OCI-LY1 (cell line): Measurements from ENCODE around the gene EN1.

Source experiments
- H2AFZ ChIP-seq: fragments of 200-600 bp; sonication (generic), shearing (Covaris generic); 2 replicates; pipeline ENCODE4 v1.6.0; 2014; ENCODE audit warnings: antibody characterized with exemption, mild to moderate bottlenecking, low read length
- H3F3A ChIP-seq: fragments of 200-600 bp; sonication (generic), shearing (Covaris generic); 2 replicates; pipeline ENCODE4 v1.6.0; 2014; ENCODE audit warnings: mild to moderate bottlenecking, antibody characterized with exemption, low read length, moderate library complexity; ENCODE audit not compliant: insufficient read depth
- H3K27ac ChIP-seq: fragments of 200-600 bp; sonication (generic); 2 replicates; pipeline ENCODE4 v1.5.1; 2014; ENCODE audit warnings: low read length, mixed run types, mild to moderate bottlenecking, low read depth; ENCODE audit not compliant: poor library complexity, severe bottlenecking
- H3K27me3 ChIP-seq: fragments of 200-600 bp; sonication (generic); 2 replicates; pipeline ENCODE4 v1.6.0; 2014; ENCODE audit warnings: antibody characterized with exemption, mild to moderate bottlenecking, low read length, moderate library complexity; ENCODE audit not compliant: insufficient read depth
- H3K36me3 ChIP-seq: fragments of 200-600 bp; sonication (generic); 2 replicates; pipeline ENCODE4 v1.6.1; 2014; ENCODE audit warnings: mild to moderate bottlenecking, antibody characterized with exemption, low read length, moderate library complexity, mixed read lengths; ENCODE audit not compliant: insufficient read depth
- H3K4me1 ChIP-seq: fragments of 200-600 bp; sonication (generic); 2 replicates; pipeline ENCODE4 v1.5.1; 2014; ENCODE audit warnings: mild to moderate bottlenecking, low read length, moderate library complexity; ENCODE audit not compliant: insufficient read depth, severe bottlenecking
- H3K4me2 ChIP-seq: fragments of 200-600 bp; sonication (generic), shearing (Covaris generic); 2 replicates; pipeline ENCODE4 v1.6.1; 2014; ENCODE audit warnings: low read length
- H3K4me3 ChIP-seq: fragments of 200-600 bp; sonication (generic); 2 replicates; pipeline ENCODE4 v1.5.1; 2014; ENCODE audit warnings: low read length, low read depth, mild to moderate bottlenecking, mixed read lengths; ENCODE audit not compliant: poor library complexity, severe bottlenecking
- H3K79me2 ChIP-seq: fragments of 200-600 bp; shearing (Covaris generic); 2 replicates; pipeline ENCODE4 v1.6.1; 2016; ENCODE audit warnings: mixed run types, low read length, mixed read lengths; ENCODE audit not compliant: insufficient read depth
- H3K9ac ChIP-seq: fragments of 200-600 bp; sonication (generic), shearing (Covaris generic); 2 replicates; pipeline ENCODE4 v1.6.1; 2014; ENCODE audit warnings: mild to moderate bottlenecking, low read length, mixed read lengths
- H3K9me2 ChIP-seq: fragments of 200-600 bp; sonication (generic), shearing (Covaris generic); 2 replicates; pipeline ENCODE4 v1.6.1; 2014; ENCODE audit warnings: low read depth, mild to moderate bottlenecking, low read length, mixed read lengths
- H3K9me3 ChIP-seq: fragments of 200-600 bp; shearing (Covaris generic); 2 replicates; pipeline ENCODE4 v1.6.1; 2014; ENCODE audit warnings: low read length, mixed read lengths
- H4K20me1 ChIP-seq: fragments of 200-600 bp; sonication (generic), shearing (Covaris generic); 2 replicates; pipeline ENCODE4 v1.6.0; 2016; ENCODE audit warnings: mild to moderate bottlenecking, low read length; ENCODE audit not compliant: insufficient read depth
- CTCF ChIP-seq: fragments of 200-600 bp; sonication (generic), shearing (Covaris generic); IDR thresholded peaks from 2 replicates; pipeline ENCODE4 v1.5.1; 2017; ENCODE audit warnings: mild to moderate bottlenecking, antibody characterized with exemption, low read length, moderate library complexity, mixed read lengths
- EZH2 ChIP-seq: fragments of 200-600 bp; sonication (generic), shearing (Covaris generic); IDR thresholded peaks from 2 replicates; pipeline ENCODE4 v1.8.0; 2017; ENCODE audit warnings: borderline replicate concordance, mixed run types, mild to moderate bottlenecking, antibody characterized with exemption, low read length, moderate library complexity, mixed read lengths

The EN1 gene

GRCh38 chr2:118833716-118834439 lies 13.6 kb downstream of the EN1 start:
- no peaks in the 10 kb centered on the region for H3K9me2 ChIP-seq
- no peaks in the 10 kb centered on the region; the same call in 1 of the 2 replicates for H3K27me3 ChIP-seq
- no peaks in the 10 kb centered on the region for H3K36me3 ChIP-seq
- H3K4me2 ChIP-seq, result no peak overlapping the region
- H4K20me1 ChIP-seq, result no peaks in the 10 kb centered on the region
- no peaks in the 10 kb centered on the region for H3K4me1 ChIP-seq
- H3K9ac ChIP-seq, result no peak overlapping the region
- H3F3A ChIP-seq, result no peaks in the 10 kb centered on the region
- H3K4me3 ChIP-seq, result no peak overlapping the region
- no peak overlapping the region for H3K27ac ChIP-seq
- no peaks in the 10 kb centered on the region for H3K79me2 ChIP-seq
- no peak overlapping the region for H2AFZ ChIP-seq
- no peak for TF ChIP-seq CTCF
- no peak for TF ChIP-seq EZH2
- no peaks in the 10 kb centered on the region for H3K9me3 ChIP-seq

- TF ChIP-seq CTCF, result no peak
- TF ChIP-seq EZH2, result no peak
- Histone ChIP-seq H3F3A (no peaks in the 10 kb centered on the region), H4K20me1 (no peaks in the 10 kb centered on the region), H3K9me3 (no peaks in the 10 kb centered on the region), H3K79me2 (no peaks in the 10 kb centered on the region), H3K4me1 (no peaks in the 10 kb centered on the region), H3K27me3 (no peaks in the 10 kb centered on the region; the same call in 1 of the 2 replicates), H3K27ac (no peak overlapping the region), H3K9ac (no peak overlapping the region), H2AFZ (no peak overlapping the region), H3K36me3 (no peaks in the 10 kb centered on the region), H3K4me3 (no peak overlapping the region), H3K9me2 (no peaks in the 10 kb centered on the region), H3K4me2 (no peak overlapping the region)
Observed at GRCh38 chr2:118832791-118833715, 14.4 kb downstream of the EN1 start.

GRCh38 chr2:118832071-118832790 lies 15.2 kb downstream of the EN1 start:
- no peaks in the 10 kb centered on the region for H3K9me3 ChIP-seq
- H3K4me3 ChIP-seq, result no peak overlapping the region
- H2AFZ ChIP-seq, result no peak overlapping the region
- H3K27me3 ChIP-seq, result no peaks in the 10 kb centered on the region; the same call in 1 of the 2 replicates
- H3K9me2 ChIP-seq, result no peaks in the 10 kb centered on the region
- H3K9ac ChIP-seq, result no peak overlapping the region
- no peak for TF ChIP-seq EZH2
- no peak for TF ChIP-seq CTCF
- no peaks in the 10 kb centered on the region for H4K20me1 ChIP-seq
- H3F3A ChIP-seq, result no peaks in the 10 kb centered on the region
- no peaks in the 10 kb centered on the region for H3K36me3 ChIP-seq
- H3K79me2 ChIP-seq, result no peaks in the 10 kb centered on the region
- H3K4me2 ChIP-seq, result no peak overlapping the region
- H3K27ac ChIP-seq, result no peak overlapping the region
- H3K4me1 ChIP-seq, result no peaks in the 10 kb centered on the region
